Loucy (cell line): Measurements from ENCODE around the gene PREX1.

Source experiments
- H2AFZ ChIP-seq: fragments of 200-600 bp; sonication (generic); 2 replicates; pipeline ENCODE4 v1.6.0; 2016; ENCODE audit warnings: antibody characterized with exemption, mild to moderate bottlenecking, low read length, moderate library complexity
- H3F3A ChIP-seq: fragments of 200-600 bp; 2 replicates; pipeline ENCODE4 v1.6.0; 2016; ENCODE audit warnings: antibody characterized with exemption, low read depth, mild to moderate bottlenecking
- H3K27me3 ChIP-seq: fragments of 200-600 bp; sonication (generic); 2 replicates; pipeline ENCODE4 v1.6.1; 2014; ENCODE audit warnings: low read length, mild to moderate bottlenecking; ENCODE audit not compliant: insufficient read depth, poor library complexity, severe bottlenecking
- H3K36me3 ChIP-seq: fragments of 200-600 bp; sonication (generic); 2 replicates; pipeline ENCODE4 v1.6.1; 2016; ENCODE audit warnings: low read length; ENCODE audit not compliant: insufficient read depth
- H3K4me1 ChIP-seq: fragments of 200-600 bp; sonication (generic); 2 replicates; pipeline ENCODE4 v1.5.1; 2014; ENCODE audit warnings: low read length, mild to moderate bottlenecking; ENCODE audit not compliant: insufficient read depth, poor library complexity, severe bottlenecking
- H3K4me2 ChIP-seq: fragments of 200-600 bp; sonication (generic); 2 replicates; pipeline ENCODE4 v1.6.0; 2014; ENCODE audit warnings: antibody characterized with exemption, low read length, low read depth, mild to moderate bottlenecking; ENCODE audit not compliant: poor library complexity, severe bottlenecking
- H3K4me3 ChIP-seq: fragments of 200-600 bp; sonication (generic); 2 replicates; pipeline ENCODE4 v1.5.1; 2014; ENCODE audit warnings: low read length, mild to moderate bottlenecking, mixed read lengths; ENCODE audit not compliant: poor library complexity, severe bottlenecking
- H3K79me2 ChIP-seq: fragments of 200-600 bp; sonication (generic); 2 replicates; pipeline ENCODE4 v1.6.1; 2014; ENCODE audit warnings: low read length; ENCODE audit not compliant: insufficient read depth
- H3K9ac ChIP-seq: fragments of 200-600 bp; sonication (generic); 2 replicates; pipeline ENCODE4 v1.6.0; 2014; ENCODE audit warnings: mild to moderate bottlenecking, low read depth, low read length, moderate library complexity; ENCODE audit not compliant: poor library complexity, severe bottlenecking
- H3K9me2 ChIP-seq: fragments of 200-600 bp; sonication (generic); replicated peaks from 2 replicates; pipeline ENCODE4 v1.6.1; 2016; ENCODE audit warnings: low read depth, low read length, mixed read lengths
- H3K9me3 ChIP-seq: fragments of 200-600 bp; sonication (generic); 2 replicates; pipeline ENCODE4 v1.6.1; 2014; ENCODE audit warnings: mild to moderate bottlenecking, antibody characterized with exemption, low read length, low read depth; ENCODE audit not compliant: insufficient read depth
- H4K20me1 ChIP-seq: fragments of 200-600 bp; sonication (generic); 2 replicates; pipeline ENCODE4 v1.6.0; 2014; ENCODE audit warnings: antibody characterized with exemption, low read length, mild to moderate bottlenecking; ENCODE audit not compliant: insufficient read depth, poor library complexity, severe bottlenecking
- CTCF ChIP-seq: fragments of 200-600 bp; sonication (generic); conservative IDR thresholded peaks from 2 replicates; pipeline ENCODE4 v1.5.1; 2014; ENCODE audit warnings: mild to moderate bottlenecking, antibody characterized with exemption, low read length
- EZH2phosphoT487 ChIP-seq: fragments of 200-600 bp; IDR thresholded peaks from 2 replicates; pipeline ENCODE4 v1.6.1; 2018; ENCODE audit warnings: antibody characterized with exemption, mild to moderate bottlenecking, moderate library complexity, borderline replicate concordance

PREX1 gene

GRCh38 chr20:48629960-48630315 is 197.9 kb downstream of the PREX1 start:
- Histone ChIP-seq H3K4me3 (no peak overlapping the region), H3K36me3 (peaks cover 15% of the 10 kb centered on the region; the same call in 1 of the 2 replicates), H3F3A (no peaks in the 10 kb centered on the region), H3K27me3 (no peaks in the 10 kb centered on the region), H3K4me2 (no peak overlapping the region), H4K20me1 (no peaks in the 10 kb centered on the region), H3K79me2 (no peaks in the 10 kb centered on the region), H3K9me2 (no peaks in the 10 kb centered on the region), H2AFZ (no peak overlapping the region), H3K9me3 (no peaks in the 10 kb centered on the region), H3K4me1 (no peaks in the 10 kb centered on the region), H3K9ac (no peak overlapping the region)
- TF ChIP-seq CTCF (no peak), EZH2phosphoT487 (no peak)

- Histone ChIP-seq H3K36me3 (peaks cover 16% of the 10 kb centered on the region; the same call in 1 of the 2 replicates), H3K4me3 (no peak overlapping the region), H3K9me2 (no peaks in the 10 kb centered on the region), H3F3A (no peaks in the 10 kb centered on the region), H4K20me1 (no peaks in the 10 kb centered on the region), H3K9me3 (no peaks in the 10 kb centered on the region), H3K4me2 (no peak overlapping the region), H2AFZ (no peak overlapping the region), H3K27me3 (no peaks in the 10 kb centered on the region), H3K79me2 (no peaks in the 10 kb centered on the region), H3K4me1 (no peaks in the 10 kb centered on the region), H3K9ac (no peak overlapping the region)
- no peak for TF ChIP-seq EZH2phosphoT487
- no peak for TF ChIP-seq CTCF
Observed at GRCh38 chr20:48629069-48629959, 198.5 kb downstream of the PREX1 start.

- Histone ChIP-seq H4K20me1 (no peaks in the 10 kb centered on the region), H3K79me2 (no peaks in the 10 kb centered on the region), H3K27me3 (no peaks in the 10 kb centered on the region), H3K4me1 (no peaks in the 10 kb centered on the region), H3K4me2 (no peak overlapping the region), H3K9ac (no peak overlapping the region), H3K9me3 (no peaks in the 10 kb centered on the region), H3K4me3 (no peak overlapping the region), H3F3A (no peaks in the 10 kb centered on the region), H3K36me3 (peaks cover 16% of the 10 kb centered on the region; the same call in 1 of the 2 replicates), H2AFZ (no peak overlapping the region), H3K9me2 (no peaks in the 10 kb centered on the region)
- TF ChIP-seq EZH2phosphoT487 = no peak
Observed at GRCh38 chr20:48627737-48628128, 200.1 kb downstream of the PREX1 start.
